ENCODE data around the gene TCEA3.

GRCh38 chr1:23343221-23344110, 81.1 kb downstream of the TCEA3 start:
- TF ChIP-seq CTCF (IDR thresholded peaks at IDR 0.05; ENCODE audit: insufficient read depth, low read length) (no peak), POLR2AphosphoS5 (IDR thresholded peaks at IDR 0.05; ENCODE audit: low read depth) (no peak; the same call in 1 of the 2 replicates), GABPA (IDR thresholded peaks at IDR 0.05; ENCODE audit: low read depth) (no peak)
- TF ChIP-seq, protein P1, sequence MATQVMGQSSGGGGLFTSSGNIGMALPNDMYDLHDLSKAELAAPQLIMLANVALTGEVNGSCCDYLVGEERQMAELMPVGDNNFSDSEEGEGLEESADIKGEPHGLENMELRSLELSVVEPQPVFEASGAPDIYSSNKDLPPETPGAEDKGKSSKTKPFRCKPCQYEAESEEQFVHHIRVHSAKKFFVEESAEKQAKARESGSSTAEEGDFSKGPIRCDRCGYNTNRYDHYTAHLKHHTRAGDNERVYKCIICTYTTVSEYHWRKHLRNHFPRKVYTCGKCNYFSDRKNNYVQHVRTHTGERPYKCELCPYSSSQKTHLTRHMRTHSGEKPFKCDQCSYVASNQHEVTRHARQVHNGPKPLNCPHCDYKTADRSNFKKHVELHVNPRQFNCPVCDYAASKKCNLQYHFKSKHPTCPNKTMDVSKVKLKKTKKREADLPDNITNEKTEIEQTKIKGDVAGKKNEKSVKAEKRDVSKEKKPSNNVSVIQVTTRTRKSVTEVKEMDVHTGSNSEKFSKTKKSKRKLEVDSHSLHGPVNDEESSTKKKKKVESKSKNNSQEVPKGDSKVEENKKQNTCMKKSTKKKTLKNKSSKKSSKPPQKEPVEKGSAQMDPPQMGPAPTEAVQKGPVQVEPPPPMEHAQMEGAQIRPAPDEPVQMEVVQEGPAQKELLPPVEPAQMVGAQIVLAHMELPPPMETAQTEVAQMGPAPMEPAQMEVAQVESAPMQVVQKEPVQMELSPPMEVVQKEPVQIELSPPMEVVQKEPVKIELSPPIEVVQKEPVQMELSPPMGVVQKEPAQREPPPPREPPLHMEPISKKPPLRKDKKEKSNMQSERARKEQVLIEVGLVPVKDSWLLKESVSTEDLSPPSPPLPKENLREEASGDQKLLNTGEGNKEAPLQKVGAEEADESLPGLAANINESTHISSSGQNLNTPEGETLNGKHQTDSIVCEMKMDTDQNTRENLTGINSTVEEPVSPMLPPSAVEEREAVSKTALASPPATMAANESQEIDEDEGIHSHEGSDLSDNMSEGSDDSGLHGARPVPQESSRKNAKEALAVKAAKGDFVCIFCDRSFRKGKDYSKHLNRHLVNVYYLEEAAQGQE (IDR thresholded peaks at IDR 0.05; ENCODE audit: insufficient replicate concordance, low read depth), result no peak

Data from HL-60 (cell line).